Hematopoietic multipotent progenitor cell treated with erythropoietin and hydrocortisone succinate and interleukin-3 and kit ligand, for 4 days (in vitro differentiated cells): Measurements from ENCODE around the gene TTLL13.

ENCODE experiments used
- DNase-seq: peaks from one replicate; pipeline ENCODE4 v3.0.0-alpha.2; 2015

TTLL13 gene

GRCh38 chr15:90249203-90249863, at the start of gene TTLL13:
Gene TTLL13 (plus strand): TSS chr15:90249556. CDS start chr15:90250631, 1,075 bp downstream.
- peak; percentile 95 for DNase-seq

- DNase-seq: no peak
These were observed 48.7 kb upstream of the TTLL13 start for GRCh38 chr15:90200534-90201129.

- peak; percentile 91 for DNase-seq
These were observed 48.0 kb upstream of the TTLL13 start, which contains the start of gene SEMA4B for GRCh38 chr15:90201130-90201943. Gene SEMA4B (plus strand): TSS chr15:90201330. CDS start chr15:90201579, 249 bp downstream.

- no peak for DNase-seq
These were observed 47.4 kb upstream of the TTLL13 start for GRCh38 chr15:90201944-90202375.

GRCh38 chr15:90202929-90203328, 46.4 kb upstream of the TTLL13 start:
- no peak for DNase-seq

GRCh38 chr15:90203473-90203872, 45.9 kb upstream of the TTLL13 start:
- no peak for DNase-seq

GRCh38 chr15:90203922-90204321, 45.4 kb upstream of the TTLL13 start:
- DNase-seq: no peak

- no peak for DNase-seq
These were observed 44.1 kb upstream of the TTLL13 start for GRCh38 chr15:90205050-90205848.

- peak; percentile 71 for DNase-seq
These were observed 43.5 kb upstream of the TTLL13 start for GRCh38 chr15:90205886-90206285.

- DNase-seq: no peak
These were observed 42.1 kb upstream of the TTLL13 start for GRCh38 chr15:90207252-90207651.

GRCh38 chr15:90208356-90208755, 41.0 kb upstream of the TTLL13 start:
- no peak for DNase-seq

GRCh38 chr15:90209591-90209990, 39.8 kb upstream of the TTLL13 start:
- no peak for DNase-seq

- DNase-seq: no peak
These were observed 38.8 kb upstream of the TTLL13 start for GRCh38 chr15:90210593-90210992.

- no peak for DNase-seq
These were observed 38.3 kb upstream of the TTLL13 start for GRCh38 chr15:90211009-90211408.

GRCh38 chr15:90211440-90212143, 37.8 kb upstream of the TTLL13 start:
- DNase-seq: peak; percentile 33

GRCh38 chr15:90212221-90213098, 36.9 kb upstream of the TTLL13 start:
- no peak for DNase-seq

GRCh38 chr15:90213122-90213817, 36.1 kb upstream of the TTLL13 start:
- peak; percentile 37 for DNase-seq

- DNase-seq: no peak
These were observed 35.5 kb upstream of the TTLL13 start for GRCh38 chr15:90213818-90214204.

GRCh38 chr15:90214553-90215196, 34.7 kb upstream of the TTLL13 start:
- DNase-seq: peak; percentile 43
